BJ (cell line): Measurements from ENCODE around the gene MYLK. TPM values are rescaled to one million over a fixed set of nuclear protein-coding genes. Genes with fewer than 3 reads are reported as not detected.

Experiments
- CTCF ChIA-PET: fragments of 350-600 bp; formaldehyde crosslinking; extraction: SDS; loops from one replicate; lab custom pipeline; 2021; ENCODE audit warnings: antibody characterized with exemption, inconsistent platforms; lab: Yijun Ruan, JAX
- POLR2A ChIA-PET: fragments of 300-600 bp; sonication (Branson Sonifier 250); formaldehyde crosslinking; extraction: SDS; loops from one replicate; lab custom pipeline; 2021; ENCODE audit warnings: antibody characterized with exemption; lab: Charles Lee
- DNase-seq: peaks from one replicate; pipeline ENCODE4 v3.0.0-alpha.2; 2011; ENCODE audit warnings: low read depth
- H3K27me3 ChIP-seq: 2 replicates; pipeline ENCODE4 v1.6.0; 2011; ENCODE audit warnings: low read length; ENCODE audit not compliant: control insufficient read depth, insufficient read depth
- H3K36me3 ChIP-seq: 2 replicates; pipeline ENCODE4 v1.5.1; 2011; ENCODE audit warnings: low read length; ENCODE audit not compliant: control insufficient read depth, insufficient read depth
- H3K4me3 ChIP-seq: 2 replicates; pipeline ENCODE4 v1.5.1; 2011; ENCODE audit warnings: low read depth, mild to moderate bottlenecking, control low read depth, low read length
- polyA plus RNA-seq: library from polyadenylated mRNA; depleted of rRNA; stranded (reverse); fragments of >200 nt; gene quantifications from 2 replicates; pipeline ENCODE4 v1.2.3, GENCODE V29; 2011
- TF ChIP-seq, protein P1 (sequence below): IDR thresholded peaks from 2 replicates; pipeline ENCODE4 v1.5.1; 2011; ENCODE audit warnings: low read depth, mild to moderate bottlenecking, control low read depth, inconsistent platforms, low read length, moderate library complexity; ENCODE audit not compliant: insufficient read depth

The MYLK gene
- polyA plus RNA-seq, 1 experiment, result 734 TPM

- DNase-seq, result peak; percentile 31
- CTCF ChIA-PET, result no interaction called here
- POLR2A ChIA-PET, result interaction anchor here (0.6 kb wide), 1 partner anchor 1489 kb away, joined by 3 read pairs; no protein-coding TSS in a partner anchor
- TF ChIP-seq, protein P1, sequence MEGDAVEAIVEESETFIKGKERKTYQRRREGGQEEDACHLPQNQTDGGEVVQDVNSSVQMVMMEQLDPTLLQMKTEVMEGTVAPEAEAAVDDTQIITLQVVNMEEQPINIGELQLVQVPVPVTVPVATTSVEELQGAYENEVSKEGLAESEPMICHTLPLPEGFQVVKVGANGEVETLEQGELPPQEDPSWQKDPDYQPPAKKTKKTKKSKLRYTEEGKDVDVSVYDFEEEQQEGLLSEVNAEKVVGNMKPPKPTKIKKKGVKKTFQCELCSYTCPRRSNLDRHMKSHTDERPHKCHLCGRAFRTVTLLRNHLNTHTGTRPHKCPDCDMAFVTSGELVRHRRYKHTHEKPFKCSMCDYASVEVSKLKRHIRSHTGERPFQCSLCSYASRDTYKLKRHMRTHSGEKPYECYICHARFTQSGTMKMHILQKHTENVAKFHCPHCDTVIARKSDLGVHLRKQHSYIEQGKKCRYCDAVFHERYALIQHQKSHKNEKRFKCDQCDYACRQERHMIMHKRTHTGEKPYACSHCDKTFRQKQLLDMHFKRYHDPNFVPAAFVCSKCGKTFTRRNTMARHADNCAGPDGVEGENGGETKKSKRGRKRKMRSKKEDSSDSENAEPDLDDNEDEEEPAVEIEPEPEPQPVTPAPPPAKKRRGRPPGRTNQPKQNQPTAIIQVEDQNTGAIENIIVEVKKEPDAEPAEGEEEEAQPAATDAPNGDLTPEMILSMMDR, result no peak
- Histone ChIP-seq H3K4me3 (no peak overlapping the region), H3K27me3 (no peaks in the 10 kb centered on the region), H3K36me3 (peaks cover 7% of the 10 kb centered on the region; the same call in 1 of the 2 replicates)
These were observed 40.5 kb downstream of the MYLK start for GRCh38 chr3:123843668-123844067.

- Histone ChIP-seq H3K27me3 (no peaks in the 10 kb centered on the region), H3K4me3 (no peak overlapping the region), H3K36me3 (peaks cover 5% of the 10 kb centered on the region; the same call in 1 of the 2 replicates)
- ChIA-PET CTCF (no interaction called here), POLR2A (no interaction called here)
- TF ChIP-seq, protein P1, result no peak
- DNase-seq, result no peak
These were observed 41.4 kb downstream of the MYLK start for GRCh38 chr3:123842711-123843110.

- POLR2A ChIA-PET, result no interaction called here
These were observed 42.5 kb downstream of the MYLK start for GRCh38 chr3:123841476-123842238.

DNA sequence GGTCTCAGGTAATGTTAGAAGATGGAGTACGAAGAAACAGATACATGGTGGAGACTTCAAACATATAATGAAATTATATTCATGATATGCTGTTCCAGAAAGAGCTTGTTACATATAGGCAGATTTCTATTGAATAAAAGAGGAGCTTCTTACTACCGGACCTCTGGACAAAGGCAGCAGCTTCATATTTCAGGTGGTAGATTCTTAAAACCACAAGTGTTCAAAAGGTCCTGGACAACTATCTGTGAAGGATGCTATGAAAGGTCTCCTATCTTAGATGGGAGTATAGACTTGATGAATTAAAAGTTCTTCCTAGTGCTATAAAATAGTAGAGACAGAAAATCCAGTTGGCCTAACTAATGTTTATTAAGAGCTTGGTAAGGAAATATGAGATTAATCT, 43.2 kb downstream of the MYLK start:
- H3K4me3 ChIP-seq, result no peak overlapping the region
- DNase-seq, result no peak
- TF ChIP-seq, protein P1, result no peak
- ChIA-PET POLR2A (no interaction called here), CTCF (interaction anchor here (0.7 kb wide), 1 partner anchor 45 kb away, joined by 3 read pairs; no protein-coding TSS in a partner anchor)
- H3K27me3 ChIP-seq, result no peaks in the 10 kb centered on the region
- peaks cover 5% of the 10 kb centered on the region; the same call in 1 of the 2 replicates for H3K36me3 ChIP-seq

More at GRCh38 chr3:123841476-123842238, 42.5 kb downstream of the MYLK start:
- TF ChIP-seq, protein P1, result no peak
- CTCF ChIA-PET, result interaction anchor here (0.7 kb wide), 1 partner anchor 45 kb away, joined by 3 read pairs; no protein-coding TSS in a partner anchor
- H3K4me3 ChIP-seq, result no peak overlapping the region
- H3K36me3 ChIP-seq, result peaks cover 5% of the 10 kb centered on the region; the same call in 1 of the 2 replicates
- DNase-seq, result no peak
- no peaks in the 10 kb centered on the region for H3K27me3 ChIP-seq

DNA sequence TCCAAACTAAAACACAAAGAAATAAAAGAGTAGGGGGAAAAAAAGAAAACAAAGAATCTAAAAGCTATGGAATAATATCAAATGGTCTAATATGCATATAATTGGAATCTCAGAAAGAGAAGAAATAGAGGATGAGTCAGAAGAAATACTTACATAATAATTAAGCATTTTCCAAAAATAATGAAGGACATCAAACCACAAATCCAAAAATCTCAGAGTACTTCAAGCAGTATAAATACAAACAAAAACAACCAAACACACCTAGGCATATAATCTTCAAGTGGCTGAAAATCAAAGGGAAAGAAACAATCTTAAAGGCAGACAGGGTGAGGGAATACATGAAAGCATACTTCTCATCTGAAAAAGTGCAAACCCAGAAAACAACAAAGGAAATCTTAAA, 46.3 kb downstream of the MYLK start:
- H3K36me3 ChIP-seq, result peaks cover 3% of the 10 kb centered on the region
- DNase-seq, result no peak
- CTCF ChIA-PET, result no interaction called here
- H3K27me3 ChIP-seq, result no peaks in the 10 kb centered on the region
- no peak overlapping the region for H3K4me3 ChIP-seq
- POLR2A ChIA-PET, result no interaction called here
- TF ChIP-seq, protein P1, result no peak
